H1 (cell line): ENCODE results near the gene SSRP1. TPM values are rescaled to one million over a fixed set of nuclear protein-coding genes. Genes with fewer than 3 reads are reported as not detected.

ENCODE experiments used
- E2F6 ChIP-seq: IDR thresholded peaks from 2 replicates; pipeline ENCODE4 v1.6.1; 2012; ENCODE audit warnings: inconsistent platforms
- HDAC6 ChIP-seq: IDR thresholded peaks from one replicate; pipeline ENCODE4 v1.7.1; 2012; ENCODE audit warnings: low read depth, mild to moderate bottlenecking, inconsistent platforms, low read length, moderate library complexity
- JUN ChIP-seq: IDR thresholded peaks from 2 replicates; pipeline ENCODE4 v1.6.1; 2011; ENCODE audit warnings: low read depth, mild to moderate bottlenecking, improper control_type of control experiment, low read length
- NANOG ChIP-seq: IDR thresholded peaks from 2 replicates; pipeline ENCODE4 v1.6.1; 2011; ENCODE audit warnings: low read length, low read depth, mild to moderate bottlenecking, inconsistent platforms; ENCODE audit not compliant: insufficient read depth, poor library complexity, severe bottlenecking
- USF2 ChIP-seq: IDR thresholded peaks from 2 replicates; pipeline ENCODE4 v1.6.1; 2011; ENCODE audit warnings: low read length, improper control_type of control experiment
- polyA plus RNA-seq, 7 experiments: library from polyadenylated mRNA; depleted of rRNA in 3 of 7; stranded (reverse) in 5 of 7; unstranded in 2 of 7; fragments of >200 nt in 5 of 7; fragments of 200-250 nt in 2 of 7; gene quantifications; 1 replicate in 5 of 7; 2 replicates in 1 of 7; 4 replicates in 1 of 7; pipeline versions ENCODE4 v1.2.1 to v1.2.3, GENCODE V29; 2011 to 2013; ENCODE audit warnings: missing spikeins in 2 of 7, mixed read lengths in 2 of 7
- total RNA-seq: library from RNA; stranded (reverse); fragmentation: NEBNext Ultra II Directional; extraction: Animal tissue kit (Norgen Biotek cat#: 25700); gene quantifications from 2 replicates; pipeline ENCODE4 v1.2.1, GENCODE V29; 2021
- TF ChIP-seq, protein P1 (sequence below): IDR thresholded peaks from 2 replicates; pipeline ENCODE4 v1.6.1; 2012; ENCODE audit warnings: low read length, inconsistent platforms

The SSRP1 gene
- total and polyA plus RNA-seq, 2 of the 8 experiments (the other 6 are each of a cell fraction or from before 2014, with no cell fraction given), result 259 to 281 TPM

DNA sequence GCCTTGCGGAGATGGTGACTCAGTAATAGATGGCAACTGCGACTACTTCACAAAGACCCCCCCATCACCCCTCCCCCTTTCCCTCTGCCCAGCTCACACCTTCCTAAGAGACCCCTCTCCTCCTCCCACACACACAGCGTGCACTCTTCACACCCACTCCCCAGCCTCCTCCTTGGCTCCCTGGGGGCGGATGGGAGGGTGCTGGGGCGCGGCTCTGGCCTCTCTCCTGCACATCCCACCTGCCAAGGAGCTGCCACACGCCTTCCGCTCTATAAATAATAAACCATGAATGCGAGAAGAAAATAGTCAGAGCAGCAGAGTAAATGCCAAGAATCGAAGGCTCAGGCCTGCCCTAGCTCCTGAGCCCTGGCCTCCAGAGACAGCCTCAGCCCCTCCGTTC is 7.0 kb upstream of the SSRP1 start (continued):
- TF ChIP-seq, protein P1, sequence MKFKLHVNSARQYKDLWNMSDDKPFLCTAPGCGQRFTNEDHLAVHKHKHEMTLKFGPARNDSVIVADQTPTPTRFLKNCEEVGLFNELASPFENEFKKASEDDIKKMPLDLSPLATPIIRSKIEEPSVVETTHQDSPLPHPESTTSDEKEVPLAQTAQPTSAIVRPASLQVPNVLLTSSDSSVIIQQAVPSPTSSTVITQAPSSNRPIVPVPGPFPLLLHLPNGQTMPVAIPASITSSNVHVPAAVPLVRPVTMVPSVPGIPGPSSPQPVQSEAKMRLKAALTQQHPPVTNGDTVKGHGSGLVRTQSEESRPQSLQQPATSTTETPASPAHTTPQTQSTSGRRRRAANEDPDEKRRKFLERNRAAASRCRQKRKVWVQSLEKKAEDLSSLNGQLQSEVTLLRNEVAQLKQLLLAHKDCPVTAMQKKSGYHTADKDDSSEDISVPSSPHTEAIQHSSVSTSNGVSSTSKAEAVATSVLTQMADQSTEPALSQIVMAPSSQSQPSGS, result no peak
- TF ChIP-seq HDAC6 (no peak), JUN (no peak), USF2 (no peak), NANOG (no peak), E2F6 (no peak)
- TF ChIP-seq, all 59 proteins: peak for 0
